ENCODE results near the gene GRIN1. TPM values are rescaled to one million over a fixed set of nuclear protein-coding genes. Genes with fewer than 3 reads are reported as not detected.
"Not testable (repeated sequence)": the region's sequence is repeated elsewhere in the genome, so short reads cannot be mapped to it uniquely, and the experiment has no call there.

GRIN1 gene
- total RNA-seq, 1 experiment from 2014 or later = 2.9 TPM

GRCh38 chr9:137123468-137123837 is 15.5 kb upstream of the GRIN1 start:
- Mint-ChIP-seq H3K27ac (no peak overlapping the region), H3K9me3 (peaks cover 0 to 3% of the 10 kb centered on the region in 2 experiments; a peak in 2 of 5 replicates), H3K36me3 (ENCODE audit: insufficient read depth in 1 of 3, low read depth in 3 of 3) (no peaks in the 10 kb centered on the region), H3K4me3 (no peak overlapping the region), H3K4me1 (peaks cover 11 to 18% of the 10 kb centered on the region in 2 experiments), H3K27me3 (ENCODE audit: low read depth) (peaks cover 16% of the 10 kb centered on the region)
- Histone ChIP-seq H3K4me2 (ENCODE audit: insufficient read depth, insufficient read length, low read length) (no peak overlapping the region), H3K4me1 (ENCODE audit: insufficient read depth, low read length) (no peaks in the 10 kb centered on the region), H4K20me1 (ENCODE audit: control insufficient read depth, insufficient read depth, insufficient read length) (no peaks in the 10 kb centered on the region), H2AFZ (ENCODE audit: low read length) (no peak overlapping the region), H3T11ph (ENCODE audit: low read length) (no peak overlapping the region), H3K14ac (ENCODE audit: insufficient read depth, low read length) (no peak overlapping the region), H3K4ac (ENCODE audit: low read depth, low read length) (no peak overlapping the region), H2BK12ac (ENCODE audit: insufficient read length, low read depth, low read length) (no peak overlapping the region), H3K79me2 (ENCODE audit: insufficient read depth, low read length) (no peaks in the 10 kb centered on the region), H2AK5ac (ENCODE audit: insufficient read length, low read length) (no peak overlapping the region), H4K91ac (ENCODE audit: insufficient read length, low read depth, low read length) (no peak overlapping the region), H2BK5ac (ENCODE audit: insufficient read length, low read length) (no peak overlapping the region), H4K5ac (ENCODE audit: insufficient read length, low read depth, low read length) (no peak overlapping the region), H3K18ac (ENCODE audit: insufficient read length, low read depth, low read length) (no peak overlapping the region), H3K23me2 (ENCODE audit: insufficient read length, low read depth, low read length, poor library complexity, severe bottlenecking) (no peaks in the 10 kb centered on the region), H3K27me3 (ENCODE audit: insufficient read depth, low read length) (no peaks in the 10 kb centered on the region), H4K8ac (replicated peaks; ENCODE audit: insufficient read length, low read depth, low read length) (no peak overlapping the region), H3K27ac (ENCODE audit: insufficient read length, low read depth, low read length) (no peak overlapping the region), H3K23ac (ENCODE audit: insufficient read length, low read depth, low read length) (no peak overlapping the region), H3K56ac (ENCODE audit: insufficient read length, low read depth, low read length) (no peak overlapping the region), H3K79me1 (ENCODE audit: insufficient read depth, low read depth, low read length, poor library complexity, severe bottlenecking) (no peaks in the 10 kb centered on the region), H3K9ac (ENCODE audit: extremely low read depth, insufficient read length, low read length) (no peak overlapping the region), H2BK20ac (ENCODE audit: low read depth, low read length, poor library complexity, severe bottlenecking) (no peak overlapping the region), H2BK15ac (ENCODE audit: low read depth, low read length) (no peak overlapping the region), H2BK120ac (ENCODE audit: low read depth, low read length, poor library complexity, severe bottlenecking) (no peak overlapping the region), H3K9me3 (ENCODE audit: control insufficient read depth, low read depth, low read length) (no peaks in the 10 kb centered on the region)
- no peak for TF ChIP-seq CTCF (conservative IDR thresholded peaks at IDR 0.05)
- DNase-seq = no peak
- WGBS (ENCODE audit: extremely low coverage, insufficient read length, low lambda C conversion rate) = no CpG with 5 or more reads among the region's 5 CpGs

GRCh38 chr9:137123952-137124462 is 14.9 kb upstream of the GRIN1 start:
- no CpG with 5 or more reads among the region's 5 CpGs for WGBS (ENCODE audit: extremely low coverage, insufficient read length, low lambda C conversion rate)
- not testable (repeated sequence) for H2BK15ac ChIP-seq (ENCODE audit: low read depth, low read length); H3K23me2 ChIP-seq (ENCODE audit: insufficient read length, low read depth, low read length, poor library complexity, severe bottlenecking); H2BK12ac ChIP-seq (ENCODE audit: insufficient read length, low read depth, low read length); H3K9ac ChIP-seq (ENCODE audit: extremely low read depth, insufficient read length, low read length); H3K9me3 ChIP-seq (ENCODE audit: control insufficient read depth, low read depth, low read length); H3K4me2 ChIP-seq (ENCODE audit: insufficient read depth, insufficient read length, low read length); H3K56ac ChIP-seq (ENCODE audit: insufficient read length, low read depth, low read length); H3K79me1 ChIP-seq (ENCODE audit: insufficient read depth, low read depth, low read length, poor library complexity, severe bottlenecking); H3K14ac ChIP-seq (ENCODE audit: insufficient read depth, low read length); H4K5ac ChIP-seq (ENCODE audit: insufficient read length, low read depth, low read length); H3K79me2 ChIP-seq (ENCODE audit: insufficient read depth, low read length); H3K9me3 Mint-ChIP-seq; H3K36me3 Mint-ChIP-seq (ENCODE audit: insufficient read depth in 1 of 3, low read depth in 3 of 3); H2BK120ac ChIP-seq (ENCODE audit: low read depth, low read length, poor library complexity, severe bottlenecking); H3K4me3 Mint-ChIP-seq; H2BK5ac ChIP-seq (ENCODE audit: insufficient read length, low read length); H2BK20ac ChIP-seq (ENCODE audit: low read depth, low read length, poor library complexity, severe bottlenecking); H3T11ph ChIP-seq (ENCODE audit: low read length); H2AK5ac ChIP-seq (ENCODE audit: insufficient read length, low read length); H3K23ac ChIP-seq (ENCODE audit: insufficient read length, low read depth, low read length); H4K20me1 ChIP-seq (ENCODE audit: control insufficient read depth, insufficient read depth, insufficient read length); H3K4me1 ChIP-seq (ENCODE audit: insufficient read depth, low read length); H4K91ac ChIP-seq (ENCODE audit: insufficient read length, low read depth, low read length); H2AFZ ChIP-seq (ENCODE audit: low read length); H3K27ac ChIP-seq (ENCODE audit: insufficient read length, low read depth, low read length); H3K27ac Mint-ChIP-seq; H3K18ac ChIP-seq (ENCODE audit: insufficient read length, low read depth, low read length); H3K27me3 ChIP-seq (ENCODE audit: insufficient read depth, low read length); H4K8ac ChIP-seq (replicated peaks; ENCODE audit: insufficient read length, low read depth, low read length); H3K4ac ChIP-seq (ENCODE audit: low read depth, low read length); DNase-seq
- Mint-ChIP-seq H3K27me3 (ENCODE audit: low read depth) (peaks cover 14% of the 10 kb centered on the region), H3K4me1 (peaks cover 16 to 23% of the 10 kb centered on the region in 2 experiments)

All from H9 (cell line).